CD4-positive, alpha-beta T cell treated with Interleukin-2 at 100 ng/mL for 4 hours (primary cell): ENCODE results near the gene TFB1M.
A peak's percentile ranks its signal among the peaks of the same experiment; 100 is the strongest.
"Not testable (repeated sequence)": the region's sequence is repeated elsewhere in the genome, so short reads cannot be mapped to it uniquely, and the experiment has no call there.

Source experiments
- DNase-seq: peaks from one replicate; pipeline ENCODE4 v3.0.0-alpha.2; 2020; ENCODE audit warnings: low spot score

Gene TFB1M

GRCh38 chr6:155314092-155314772, at the start of gene TFB1M:
Gene TFB1M, minus strand, starts transcription at chr6:155314484. Its CDS starts 56 bp downstream, at chr6:155314428.
- DNase-seq = peak; percentile 99

GRCh38 chr6:155364021-155364420, 49.7 kb upstream of the TFB1M start:
- not testable (repeated sequence) for DNase-seq

GRCh38 chr6:155362968-155363632, 48.8 kb upstream of the TFB1M start:
- DNase-seq = not testable (repeated sequence)

GRCh38 chr6:155354167-155354566, 39.9 kb upstream of the TFB1M start:
- DNase-seq = no peak

- DNase-seq = no peak
These were observed 38.5 kb upstream of the TFB1M start for GRCh38 chr6:155352811-155353210.

GRCh38 chr6:155352130-155352420, 37.8 kb upstream of the TFB1M start:
- no peak for DNase-seq

GRCh38 chr6:155351273-155352129, 37.2 kb upstream of the TFB1M start:
- DNase-seq = no peak

- no peak for DNase-seq
These were observed 35.7 kb upstream of the TFB1M start for GRCh38 chr6:155349956-155350355.

GRCh38 chr6:155349129-155349528, 34.8 kb upstream of the TFB1M start:
- no peak for DNase-seq

- DNase-seq = no peak
These were observed 33.5 kb upstream of the TFB1M start for GRCh38 chr6:155347800-155348199.

- DNase-seq = no peak
These were observed 32.7 kb upstream of the TFB1M start for GRCh38 chr6:155346957-155347356.

GRCh38 chr6:155344341-155345006, 30.2 kb upstream of the TFB1M start:
- no peak for DNase-seq

GRCh38 chr6:155341130-155341828, 27.0 kb upstream of the TFB1M start:
- DNase-seq = no peak

- DNase-seq = no peak
These were observed 26.3 kb upstream of the TFB1M start for GRCh38 chr6:155340464-155341129.

GRCh38 chr6:155339929-155340328, 25.6 kb upstream of the TFB1M start:
- DNase-seq = not testable (repeated sequence)

GRCh38 chr6:155338237-155338636, 24.0 kb upstream of the TFB1M start:
- DNase-seq = not testable (repeated sequence)

GRCh38 chr6:155335265-155335664, 21.0 kb upstream of the TFB1M start:
- no peak for DNase-seq

- not testable (repeated sequence) for DNase-seq
These were observed 19.8 kb upstream of the TFB1M start for GRCh38 chr6:155334073-155334472.

- DNase-seq = no peak
These were observed 19.1 kb upstream of the TFB1M start for GRCh38 chr6:155333414-155333813.

- no peak for DNase-seq
These were observed 16.6 kb upstream of the TFB1M start for GRCh38 chr6:155330922-155331321.

- DNase-seq = no peak
These were observed 15.9 kb upstream of the TFB1M start for GRCh38 chr6:155330133-155330734.
